GM12878 (cell line): ENCODE measurements around the gene AAMP. TPM values are rescaled to one million over a fixed set of nuclear protein-coding genes. Genes with fewer than 3 reads are reported as not detected.
"Not testable (repeated sequence)": the region's sequence is repeated elsewhere in the genome, so short reads cannot be mapped to it uniquely, and the experiment has no call there.

Source experiments
- ATAC-seq: fragments of 200-7000 bp; cut with Tn5 transposase; 3 replicates; pipeline ENCODE4 v1.9.1; 2020; ENCODE audit warnings: mild to moderate bottlenecking, moderate library complexity
- BruUV-seq: library from RNA; stranded (reverse); fragments of 400-500 nt; replicated peaks from 2 replicates; lab custom pipeline; 2021; lab: Mats Ljungman, UMichigan
- CTCF ChIA-PET: fragments of 300-600 bp; sonication (Branson Sonifier 250); formaldehyde crosslinking; extraction: SDS; loops from one replicate; lab custom pipeline; 2021; ENCODE audit warnings: inconsistent platforms; lab: Yijun Ruan, JAX
- POLR2A ChIA-PET: fragments of 350-600 bp; formaldehyde crosslinking; extraction: SDS; loops from one replicate; lab custom pipeline; 2021; ENCODE audit warnings: inconsistent platforms; lab: Charles Lee
- RAD21 ChIA-PET: fragments of 300-600 bp; sonication (Branson Sonifier 250); formaldehyde crosslinking; loops from one replicate; lab custom pipeline; 2023; ENCODE audit warnings: antibody characterized with exemption; ENCODE audit not compliant: unreplicated experiment; lab: Charles Lee
- SMC1A ChIA-PET: fragments of 300-600 bp; sonication (Branson Sonifier 250); formaldehyde crosslinking; loops from one replicate; lab custom pipeline; 2023; ENCODE audit not compliant: unreplicated experiment, uncharacterized antibody; lab: Charles Lee
- DNase-seq: peaks from one replicate; pipeline ENCODE4 v3.0.0-alpha.2; 2011; ENCODE audit warnings: low read depth, low spot score
- FAIRE-seq: peaks from 3 replicates; lab custom pipeline; 2011; peaks lifted over from hg19 to GRCh38; lab: Jason Lieb, UNC
- H2AFZ ChIP-seq: 2 replicates; pipeline ENCODE4 v1.6.0; 2011; ENCODE audit warnings: low read depth, low read length, control low read depth; ENCODE audit not compliant: control insufficient read depth
- H3K27ac ChIP-seq: 2 replicates; pipeline ENCODE4 v1.5.1; 2011; ENCODE audit warnings: control low read depth; ENCODE audit not compliant: control insufficient read depth, insufficient read depth
- H3K27me3 ChIP-seq, 2 experiments: replicated peaks in 1 of 2; 2 replicates each; pipeline versions ENCODE4 v1.6.0 to v1.6.1; 2011; ENCODE audit warnings: low read length in 1 of 2; ENCODE audit not compliant: control insufficient read depth in 2 of 2, insufficient read depth in 2 of 2
- H3K36me3 ChIP-seq, 2 experiments: 2 replicates each; pipeline ENCODE4 v1.5.1; 2011; ENCODE audit warnings: low read length in 1 of 2; ENCODE audit not compliant: control insufficient read depth in 2 of 2, insufficient read depth in 2 of 2
- H3K4me1 ChIP-seq: 2 replicates; pipeline ENCODE4 v1.6.1; 2011; ENCODE audit warnings: mild to moderate bottlenecking, low read length, moderate library complexity, mixed read lengths; ENCODE audit not compliant: control insufficient read depth, insufficient read depth
- H3K4me2 ChIP-seq: 2 replicates; pipeline ENCODE4 v1.6.0; 2011; ENCODE audit warnings: control low read depth; ENCODE audit not compliant: control insufficient read depth, insufficient read depth
- H3K4me3 ChIP-seq: fragments of 200-600 bp; sonication (generic); 2 replicates; pipeline ENCODE4 v1.5.1; 2016
- H3K79me2 ChIP-seq: 2 replicates; pipeline ENCODE4 v1.6.0; 2011; ENCODE audit warnings: low read length; ENCODE audit not compliant: control insufficient read depth, insufficient read depth
- H3K9ac ChIP-seq: 2 replicates; pipeline ENCODE4 v1.8.0; 2011; ENCODE audit warnings: low read length, control low read depth, mixed read lengths; ENCODE audit not compliant: control insufficient read depth, insufficient read depth
- H3K9me3 ChIP-seq: replicated peaks from 3 replicates; pipeline ENCODE4 v1.5.1; 2011; ENCODE audit warnings: mild to moderate bottlenecking, low read length; ENCODE audit not compliant: control insufficient read depth, insufficient read depth
- H4K20me1 ChIP-seq: 2 replicates; pipeline ENCODE4 v1.6.0; 2011; ENCODE audit not compliant: control insufficient read depth, insufficient read depth
- ATF7 ChIP-seq: fragments of 450-650 bp; IDR thresholded peaks from 2 replicates; pipeline ENCODE4 v1.6.1; 2016; ENCODE audit warnings: low read depth, mild to moderate bottlenecking
- CBX3 ChIP-seq: fragments of 200-600 bp; sonication (generic); IDR thresholded peaks from 2 replicates; pipeline ENCODE4 v1.6.1; 2016; ENCODE audit warnings: low read depth, borderline replicate concordance
- E4F1 ChIP-seq: fragments of 450-650 bp; IDR thresholded peaks from 2 replicates; pipeline ENCODE4 v1.6.1; 2018; ENCODE audit warnings: borderline replicate concordance, mild to moderate bottlenecking; ENCODE audit not compliant: partially characterized antibody
- PKNOX1 ChIP-seq: fragments of 450-650 bp; IDR thresholded peaks from 2 replicates; pipeline ENCODE4 v1.6.1; 2016; ENCODE audit warnings: mild to moderate bottlenecking
- POLR2AphosphoS5 ChIP-seq: IDR thresholded peaks from 2 replicates; pipeline ENCODE4 v1.6.1; 2011; ENCODE audit warnings: mild to moderate bottlenecking, low read length, inconsistent platforms
- RB1 ChIP-seq: fragments of 450-650 bp; formaldehyde crosslinking; IDR thresholded peaks from 2 replicates; pipeline ENCODE4 v1.6.1; 2017; ENCODE audit warnings: mild to moderate bottlenecking, borderline replicate concordance
- RELA ChIP-seq: fragments of 450-650 bp; IDR thresholded peaks from 2 replicates; pipeline ENCODE4 v1.8.0; 2014; ENCODE audit warnings: borderline replicate concordance; ENCODE audit not compliant: partially characterized antibody
- STAT1 ChIP-seq: fragments of 450-650 bp; conservative IDR thresholded peaks from 2 replicates; pipeline ENCODE4 v1.6.1; 2014; ENCODE audit warnings: antibody characterized with exemption, mild to moderate bottlenecking
- ZNF207 ChIP-seq: fragments of 450-650 bp; IDR thresholded peaks from 2 replicates; pipeline ENCODE4 v1.6.1; 2014; ENCODE audit warnings: antibody characterized with exemption, mild to moderate bottlenecking, borderline replicate concordance
- WGBS: methylation state at CpG from one replicate; pipeline ENCODE4 v1.1.6; 2016; ENCODE audit warnings: low lambda C conversion rate; ENCODE audit not compliant: insufficient replicate concordance, insufficient coverage; ENCODE audit errors: missing lambda C conversion rate; 5-methylcytosine and 5-hydroxymethylcytosine counted together
- in situ Hi-C: fragments of 300-500 bp; cut with MboI; formaldehyde crosslinking; loops from 9 replicates; pipeline ENCODE4 v1.14.3; 2018; ENCODE audit warnings: mixed read lengths
- intact Hi-C: fragments of 100-400 bp; cut with micrococcal nuclease; formaldehyde crosslinking; loops from one replicate; pipeline ENCODE4 v1.14.2; 2022; ENCODE audit not compliant: unreplicated experiment
- polyA plus RNA-seq, 11 experiments: library from polyadenylated mRNA; depleted of rRNA in 4 of 11; unstranded in 6 of 11; stranded (reverse) in 5 of 11; fragments of >200 nt; fragmentation: Nextera tagmentation in 4 of 11; fragmentation: Illumina TruSeq in 1 of 11; extraction: Ambion mirVana in 4 of 11; extraction: Trizol in 1 of 11; gene quantifications; 1 replicate in 1 of 11; 2 replicates in 10 of 11; pipeline versions ENCODE4 v1.2.1 to v1.2.3, GENCODE V29; 2011 to 2016; ENCODE audit warnings: inconsistent platforms in 2 of 11, missing spikeins in 2 of 11, low read depth in 1 of 11
- total RNA-seq, 4 experiments: library from RNA; depleted of rRNA in 3 of 4; stranded (reverse); fragments of >200 nt in 3 of 4; fragmentation: Illumina TruSeq in 1 of 4; extraction: Trizol in 1 of 4; gene quantifications; 2 replicates each; pipeline versions ENCODE4 v1.2.1 to v1.2.3, GENCODE V29; 2013 to 2021

AAMP gene
- total and polyA plus RNA-seq, 10 of the 15 experiments (the other 5 are each of a cell fraction or from before 2014, with no cell fraction given) = 4.4 to 140 (median 81.9) TPM

GRCh38 chr2:218315397-218315796 lies 45.5 kb upstream of the AAMP start:
- CTCF ChIA-PET = interaction anchor here (0.8 to 1.5 kb wide), 5 partner anchors 12 to 44 kb away, joined by 3 to 5 read pairs (median 4); partner anchors contain the start of gene CATIP
- in situ Hi-C loops (no loop called here), intact Hi-C loops (no loop called here)
- no peaks in the 10 kb centered on the region for H3K9me3 ChIP-seq
- SMC1A ChIA-PET = interaction anchor here (0.9 to 1.3 kb wide), 3 partner anchors 13 to 17 kb away, joined by 3 to 5 read pairs (median 5); no protein-coding TSS in a partner anchor
- no TSS peak for BruUV-seq
- TF ChIP-seq RELA (no peak), ZNF207 (no peak), E4F1 (no peak), STAT1 (no peak), PKNOX1 (no peak), ATF7 (no peak), RB1 (no peak), CBX3 (no peak), POLR2AphosphoS5 (no peak)
- TF ChIP-seq, all 136 proteins: peak for 0
- Histone ChIP-seq H4K20me1 (no peaks in the 10 kb centered on the region), H3K79me2 (no peaks in the 10 kb centered on the region), H3K36me3 (no peaks in the 10 kb centered on the region), H3K4me1 (no peaks in the 10 kb centered on the region; the same call in 1 of the 2 replicates), H3K4me3 (no peak overlapping the region), H3K4me2 (no peak overlapping the region), H3K27me3 (no peaks in the 10 kb centered on the region), H3K9ac (no peak overlapping the region), H3K27ac (no peak overlapping the region), H2AFZ (no peak overlapping the region)
- ChIA-PET RAD21 (interaction anchor here (0.7 to 2.6 kb wide), 4 partner anchors 15 to 78 kb away, joined by 3 to 7 read pairs (median 3); no protein-coding TSS in a partner anchor), POLR2A (no interaction called here)
- ATAC-seq = no peak
- 80% methylated on average over 8 of the region's 8 CpGs for WGBS
- FAIRE-seq = no peak
- no peak for DNase-seq

GRCh38 chr2:218314764-218315163 lies 44.8 kb upstream of the AAMP start:
- CTCF ChIA-PET = interaction anchor here (1.5 kb wide), 1 partner anchor 11 kb away, joined by 5 read pairs; no protein-coding TSS in a partner anchor
- ATAC-seq, BruUV-seq, POLR2A ChIA-PET, H3K4me1 ChIP-seq, H3K4me3 ChIP-seq, H2AFZ ChIP-seq, H3K27me3 ChIP-seq, in situ Hi-C loops, DNase-seq, H3K9ac ChIP-seq, H4K20me1 ChIP-seq, H3K4me2 ChIP-seq, FAIRE-seq, H3K9me3 ChIP-seq, H3K36me3 ChIP-seq, H3K27ac ChIP-seq, intact Hi-C loops, H3K79me2 ChIP-seq: not testable (repeated sequence)
- SMC1A ChIA-PET = interaction anchor here (1.2 kb wide), 1 partner anchor 15 kb away, joined by 5 read pairs; no protein-coding TSS in a partner anchor
- RAD21 ChIA-PET = interaction anchor here (0.8 kb wide), 1 partner anchor 42 kb away, joined by 3 read pairs; no protein-coding TSS in a partner anchor
- WGBS = 41% methylated on average over 4 of the region's 4 CpGs
